ENCODE data around the gene HPS5. TPM values are rescaled to one million over a fixed set of nuclear protein-coding genes. Genes with fewer than 3 reads are reported as not detected.
"Not testable (repeated sequence)": the region's sequence is repeated elsewhere in the genome, so short reads cannot be mapped to it uniquely, and the experiment has no call there.

HPS5 gene
- total and polyA plus RNA-seq, 2 of the 13 experiments (the other 11 are each of a cell fraction or from before 2014, with no cell fraction given), result 6.6 to 25.5 TPM

DNA sequence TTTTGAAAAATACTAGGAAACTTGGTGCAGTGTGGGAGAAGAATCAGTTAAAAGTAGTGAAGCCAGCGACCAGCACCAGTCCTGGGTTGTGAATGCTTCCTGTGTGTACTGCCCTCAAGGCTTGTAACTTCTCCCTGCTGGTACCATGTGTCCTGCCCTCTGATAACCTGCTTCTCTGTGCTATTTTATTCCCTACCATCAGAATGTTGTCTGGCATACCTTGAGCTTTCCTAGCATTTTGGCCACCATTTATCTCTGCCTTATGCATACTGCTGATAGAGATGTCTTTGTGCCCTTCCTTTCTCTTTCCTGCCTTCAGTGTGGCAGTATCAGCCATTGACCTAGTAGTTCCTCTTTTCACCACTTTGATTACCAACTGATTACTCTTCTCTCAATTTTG, 2.4 kb upstream of the HPS5 start:
- Histone ChIP-seq H3K9me3 (ENCODE audit: low read length) (no peaks in the 10 kb centered on the region), H3K9ac (ENCODE audit: insufficient read depth, low read depth, low read length) (peak overlapping the region; percentile 94; the same call in 1 of the 2 replicates), H3K79me2 (ENCODE audit: insufficient read depth, low read length) (peaks cover 72% of the 10 kb centered on the region), H3K36me3 (replicated peaks in 1 of 2; ENCODE audit: control insufficient read depth in 1 of 2, insufficient read depth in 2 of 2, low read length in 2 of 2) (peaks cover 10 to 23% of the 10 kb centered on the region in 2 experiments), H3K27me3 (ENCODE audit: control insufficient read depth in 1 of 2, insufficient read depth in 2 of 2, low read length in 2 of 2) (no peaks in the 10 kb centered on the region; a peak in 1 of 5 replicates), H4K20me1 (ENCODE audit: insufficient read depth, low read length) (no peaks in the 10 kb centered on the region), H3K27ac (ENCODE audit: extremely low read length, insufficient read depth, low read length) (no peak overlapping the region), H3K4me1 (ENCODE audit: insufficient read depth, low read length) (peaks cover 49% of the 10 kb centered on the region), H2AFZ (ENCODE audit: low read length) (no peak overlapping the region), H3K4me3 (replicated peaks in 1 of 3; ENCODE audit: insufficient read depth in 1 of 3, low read depth in 2 of 3, low read length in 3 of 3) (peak overlapping the region; percentile 32 to 81 (median 78); a peak in 3 of 6 replicates), H3K4me2 (ENCODE audit: low read depth, low read length) (peak overlapping the region; percentile 96)
- intact Hi-C loops (cut with micrococcal nuclease; ENCODE audit: unreplicated experiment), result loop anchor here (5.0 to 10.0 kb wide), 5 partner anchors 58 to 308 kb away; partner anchors contain the start of genes MRGPRX4, SAA4 and SPTY2D1
- no TSS peak for BruUV-seq (replicated peaks)
- ChIA-PET POLR2A (no interaction called here), CTCF (ENCODE audit: low intra/inter-chr PET ratio, low total read pairs) (no interaction called here)
- DNase-seq (ENCODE audit: low spot score), result no peak
- 92% methylated on average over 1 of the region's 1 CpG for WGBS (ENCODE audit: low lambda C conversion rate)
- FAIRE-seq, result no peak
- 0 out of 2 replicates have a peak, but pooled peaks have one; percentile 51 for TF ChIP-seq RBFOX2 (IDR thresholded peaks at IDR 0.05; ENCODE audit: low read depth, low read length)
- no peak for TF ChIP-seq ZNF773 (CRISPR knock-in tag; IDR thresholded peaks at IDR 0.05; ENCODE audit: borderline replicate concordance)
- no peak for ATAC-seq
- in situ Hi-C loops (cut with HindIII; ENCODE audit: extremely low pct_ligation_motif_present, low pct_unique_long_range_greater_than_20kb), result no loop called here

DNA sequence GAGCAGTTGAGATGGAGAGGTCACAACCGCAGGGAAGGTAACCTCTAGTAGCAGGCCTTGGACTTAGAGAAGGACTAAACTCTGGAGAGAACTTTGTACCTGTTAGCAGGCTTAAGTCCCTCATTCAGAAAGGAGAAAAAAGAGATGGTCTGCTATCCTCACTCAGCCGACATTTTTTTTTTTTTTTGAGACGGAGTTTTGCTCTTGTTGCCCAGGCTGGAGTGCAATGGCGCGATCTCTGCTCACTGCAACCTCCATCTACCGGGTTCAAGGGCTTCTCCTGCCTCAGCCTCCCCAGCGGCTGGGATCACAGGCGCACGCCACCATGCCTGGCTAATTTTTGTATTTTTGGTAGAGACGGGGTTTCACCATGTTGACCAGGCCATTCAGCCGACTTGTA, 1.9 kb upstream of the HPS5 start:
- H3K9me3 ChIP-seq (ENCODE audit: low read length); CTCF ChIA-PET (ENCODE audit: low intra/inter-chr PET ratio, low total read pairs); in situ Hi-C loops (cut with HindIII; ENCODE audit: extremely low pct_ligation_motif_present, low pct_unique_long_range_greater_than_20kb); FAIRE-seq; H2AFZ ChIP-seq (ENCODE audit: low read length); DNase-seq (ENCODE audit: low spot score); POLR2A ChIA-PET; H4K20me1 ChIP-seq (ENCODE audit: insufficient read depth, low read length); ATAC-seq; H3K27me3 ChIP-seq (ENCODE audit: control insufficient read depth in 1 of 2, insufficient read depth in 2 of 2, low read length in 2 of 2); BruUV-seq (replicated peaks): not testable (repeated sequence)
- intact Hi-C loops (cut with micrococcal nuclease; ENCODE audit: unreplicated experiment), result loop anchor here (5.0 to 10.0 kb wide), 5 partner anchors 58 to 308 kb away; partner anchors contain the start of genes MRGPRX4, SAA4 and SPTY2D1
- Histone ChIP-seq H3K79me2 (ENCODE audit: insufficient read depth, low read length) (peaks cover 72% of the 10 kb centered on the region), H3K4me2 (ENCODE audit: low read depth, low read length) (peak overlapping the region; percentile 96), H3K4me1 (ENCODE audit: insufficient read depth, low read length) (peaks cover 50% of the 10 kb centered on the region), H3K9ac (ENCODE audit: insufficient read depth, low read depth, low read length) (peak overlapping the region; percentile 94), H3K36me3 (replicated peaks in 1 of 2; ENCODE audit: control insufficient read depth in 1 of 2, insufficient read depth in 2 of 2, low read length in 2 of 2) (peaks cover 6 to 18% of the 10 kb centered on the region in 2 experiments), H3K4me3 (replicated peaks in 1 of 3; ENCODE audit: insufficient read depth in 1 of 3, low read depth in 2 of 3, low read length in 3 of 3) (peak overlapping the region; percentile 71 to 81 (median 78)), H3K27ac (ENCODE audit: extremely low read length, insufficient read depth, low read length) (peak overlapping the region; percentile 22)
- 81% methylated on average over 11 of the region's 11 CpGs for WGBS (ENCODE audit: low lambda C conversion rate)
- TF ChIP-seq, protein P1, sequence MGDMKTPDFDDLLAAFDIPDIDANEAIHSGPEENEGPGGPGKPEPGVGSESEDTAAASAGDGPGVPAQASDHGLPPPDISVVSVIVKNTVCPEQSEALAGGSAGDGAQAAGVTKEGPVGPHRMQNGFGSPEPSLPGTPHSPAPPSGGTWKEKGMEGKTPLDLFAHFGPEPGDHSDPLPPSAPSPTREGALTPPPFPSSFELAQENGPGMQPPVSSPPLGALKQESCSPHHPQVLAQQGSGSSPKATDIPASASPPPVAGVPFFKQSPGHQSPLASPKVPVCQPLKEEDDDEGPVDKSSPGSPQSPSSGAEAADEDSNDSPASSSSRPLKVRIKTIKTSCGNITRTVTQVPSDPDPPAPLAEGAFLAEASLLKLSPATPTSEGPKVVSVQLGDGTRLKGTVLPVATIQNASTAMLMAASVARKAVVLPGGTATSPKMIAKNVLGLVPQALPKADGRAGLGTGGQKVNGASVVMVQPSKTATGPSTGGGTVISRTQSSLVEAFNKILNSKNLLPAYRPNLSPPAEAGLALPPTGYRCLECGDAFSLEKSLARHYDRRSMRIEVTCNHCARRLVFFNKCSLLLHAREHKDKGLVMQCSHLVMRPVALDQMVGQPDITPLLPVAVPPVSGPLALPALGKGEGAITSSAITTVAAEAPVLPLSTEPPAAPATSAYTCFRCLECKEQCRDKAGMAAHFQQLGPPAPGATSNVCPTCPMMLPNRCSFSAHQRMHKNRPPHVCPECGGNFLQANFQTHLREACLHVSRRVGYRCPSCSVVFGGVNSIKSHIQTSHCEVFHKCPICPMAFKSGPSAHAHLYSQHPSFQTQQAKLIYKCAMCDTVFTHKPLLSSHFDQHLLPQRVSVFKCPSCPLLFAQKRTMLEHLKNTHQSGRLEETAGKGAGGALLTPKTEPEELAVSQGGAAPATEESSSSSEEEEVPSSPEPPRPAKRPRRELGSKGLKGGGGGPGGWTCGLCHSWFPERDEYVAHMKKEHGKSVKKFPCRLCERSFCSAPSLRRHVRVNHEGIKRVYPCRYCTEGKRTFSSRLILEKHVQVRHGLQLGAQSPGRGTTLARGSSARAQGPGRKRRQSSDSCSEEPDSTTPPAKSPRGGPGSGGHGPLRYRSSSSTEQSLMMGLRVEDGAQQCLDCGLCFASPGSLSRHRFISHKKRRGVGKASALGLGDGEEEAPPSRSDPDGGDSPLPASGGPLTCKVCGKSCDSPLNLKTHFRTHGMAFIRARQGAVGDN (CRISPR knock-in tag; IDR thresholded peaks at IDR 0.05), result peak; percentile 19; the same call in 1 of the 2 replicates
- TF ChIP-seq KAT7 (CRISPR knock-in tag; IDR thresholded peaks at IDR 0.05; ENCODE audit: borderline replicate concordance) (0 out of 2 replicates have a peak, but pooled peaks have one; percentile 37), ZBTB38 (CRISPR knock-in tag; IDR thresholded peaks at IDR 0.05) (0 out of 2 replicates have a peak, but pooled peaks have one; percentile 50)
